ENCODE measurements around the gene OR52B6.

GRCh38 chr11:5593146-5593545 is 12.5 kb downstream of the OR52B6 start:
- TF ChIP-seq EZH2phosphoT487 (IDR thresholded peaks at IDR 0.05; ENCODE audit: insufficient read depth, low read depth) (no peak), EZH2 (IDR thresholded peaks at IDR 0.05; ENCODE audit: insufficient read depth, poor library complexity, severe bottlenecking) (no peak)

Measured in GM23248 (cell line).